Stimulated activated naive CD4-positive, alpha-beta T cell treated with Interleukin-2 at 50 U/mL for 16 hours (primary cell): ENCODE results near the gene TMEM108.

ENCODE experiments used
- DNase-seq: peaks from one replicate; lab custom pipeline; 2025; lab: John Stamatoyannopoulos, UW

TMEM108 gene

GRCh38 chr3:133167340-133168024, 129.3 kb downstream of the TMEM108 start:
- no peak for DNase-seq

GRCh38 chr3:133168025-133168401, 129.8 kb downstream of the TMEM108 start:
- DNase-seq: no peak

- no peak for DNase-seq
Observed at GRCh38 chr3:133169331-133170068, 131.3 kb downstream of the TMEM108 start.

- DNase-seq: no peak
Observed at GRCh38 chr3:133171831-133172230, 133.6 kb downstream of the TMEM108 start.

GRCh38 chr3:133181392-133182150, 143.4 kb downstream of the TMEM108 start:
- DNase-seq: no peak

- no peak for DNase-seq
Observed at GRCh38 chr3:133187870-133188379, 149.7 kb downstream of the TMEM108 start.

- no peak for DNase-seq
Observed at GRCh38 chr3:133188996-133189395, 150.8 kb downstream of the TMEM108 start.

GRCh38 chr3:133189893-133190292, 151.7 kb downstream of the TMEM108 start:
- no peak for DNase-seq

GRCh38 chr3:133191818-133192217, 153.6 kb downstream of the TMEM108 start:
- DNase-seq: no peak

GRCh38 chr3:133192363-133192945, 154.3 kb downstream of the TMEM108 start:
- DNase-seq: no peak

GRCh38 chr3:133192967-133193366, 154.8 kb downstream of the TMEM108 start:
- no peak for DNase-seq

- DNase-seq: no peak
Observed at GRCh38 chr3:133196527-133196926, 158.3 kb downstream of the TMEM108 start.

GRCh38 chr3:133197619-133198018, 159.4 kb downstream of the TMEM108 start:
- no peak for DNase-seq

GRCh38 chr3:133206921-133207320, 168.7 kb downstream of the TMEM108 start:
- DNase-seq: no peak

- no peak for DNase-seq
Observed at GRCh38 chr3:133208184-133208583, 170.0 kb downstream of the TMEM108 start.

- no peak for DNase-seq
Observed at GRCh38 chr3:133209871-133210550, 171.8 kb downstream of the TMEM108 start.

- DNase-seq: no peak
Observed at GRCh38 chr3:133210656-133211055, 172.5 kb downstream of the TMEM108 start.

GRCh38 chr3:133211449-133211848, 173.3 kb downstream of the TMEM108 start:
- DNase-seq: no peak

- DNase-seq: no peak
Observed at GRCh38 chr3:133211856-133212255, 173.7 kb downstream of the TMEM108 start.

- DNase-seq: no peak
Observed at GRCh38 chr3:133213937-133214336, 175.7 kb downstream of the TMEM108 start.

- no peak for DNase-seq
Observed at GRCh38 chr3:133227813-133228212, 189.6 kb downstream of the TMEM108 start.

- DNase-seq: no peak
Observed at GRCh38 chr3:133230195-133230594, 192.0 kb downstream of the TMEM108 start.
